AG09309 (cell line): Measurements from ENCODE around the gene OR8B2.
"Not testable (repeated sequence)": the region's sequence is repeated elsewhere in the genome, so short reads cannot be mapped to it uniquely, and the experiment has no call there.

Experiments
- DNase-seq: peaks from one replicate; pipeline ENCODE4 v3.0.0-alpha.2; 2010; ENCODE audit warnings: low read depth
- H3K4me3 ChIP-seq: 2 replicates; pipeline ENCODE4 v1.5.1; 2011; ENCODE audit warnings: mild to moderate bottlenecking, low read depth, low read length, moderate library complexity; ENCODE audit not compliant: control insufficient read depth
- CTCF ChIP-seq: IDR thresholded peaks from 2 replicates; pipeline ENCODE4 v1.5.1; 2011; ENCODE audit warnings: mild to moderate bottlenecking, low read depth, low read length, inconsistent platforms; ENCODE audit not compliant: insufficient read depth, control insufficient read depth; ENCODE audit errors: missing control alignments

OR8B2 gene

DNA sequence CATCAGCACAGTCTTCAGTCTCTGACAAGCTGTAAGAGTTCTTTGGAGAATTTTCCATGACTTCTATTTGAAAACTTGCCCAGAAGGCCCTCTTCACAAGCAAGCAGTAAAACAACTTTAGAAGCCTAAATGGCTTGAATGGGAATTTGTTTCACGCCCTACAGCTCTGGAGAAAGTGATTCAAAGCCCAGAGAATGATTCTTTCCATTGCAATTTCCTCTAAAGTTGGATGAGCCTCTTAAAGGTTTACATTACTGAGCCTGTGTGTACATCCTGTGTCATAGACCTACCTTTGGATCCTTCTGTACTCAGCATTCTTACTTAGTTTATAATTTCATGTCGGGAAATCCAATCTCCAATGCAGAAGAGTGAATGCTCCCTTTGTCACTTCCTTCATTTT lies 21.3 kb upstream of the OR8B2 start:
- no peak for TF ChIP-seq CTCF
- DNase-seq: no peak
- H3K4me3 ChIP-seq: no peak overlapping the region

- not testable (repeated sequence) for DNase-seq, H3K4me3 ChIP-seq
These were observed 18.9 kb upstream of the OR8B2 start for GRCh38 chr11:124403186-124403585.

DNA sequence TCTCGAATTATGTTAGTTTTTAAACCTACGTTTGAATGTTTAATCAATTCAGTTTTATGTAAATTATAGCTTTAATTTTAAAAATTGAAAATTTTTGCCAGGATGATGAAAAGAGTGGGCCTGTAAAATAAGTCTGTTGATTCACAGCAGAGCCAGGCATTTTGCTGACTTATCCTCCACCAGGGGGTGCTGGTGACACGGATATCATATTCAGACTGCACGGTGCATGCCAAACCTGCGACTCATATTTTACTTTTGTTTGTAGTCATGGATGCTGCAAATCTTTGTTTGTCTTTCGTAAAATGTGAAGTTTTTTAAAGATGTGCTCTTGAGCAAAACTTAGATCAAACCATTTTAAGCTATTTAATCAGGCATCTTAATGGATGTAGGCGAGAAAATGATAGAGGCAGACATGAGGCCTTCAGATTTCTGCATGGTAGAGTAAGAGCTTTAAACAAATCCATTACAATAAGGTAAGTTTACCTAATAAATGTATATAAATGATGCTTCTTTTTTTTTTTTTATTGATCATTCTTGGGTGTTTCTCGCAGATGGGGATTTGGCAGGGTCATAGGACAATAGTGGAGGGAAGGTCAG lies 18.1 kb upstream of the OR8B2 start:
- DNase-seq: peak; percentile 43
- peak; percentile 73 for TF ChIP-seq CTCF

GRCh38 chr11:124398924-124399323 lies 14.6 kb upstream of the OR8B2 start, which contains the start of gene OR8B3:
OR8B3 (minus strand) TSS chr11:124399024; CDS start chr11:124397351, 1,673 bp downstream.
- TF ChIP-seq CTCF: no peak
- DNase-seq: no peak
- no peak within 1 kb of the TSS for H3K4me3 ChIP-seq

More for the DNA sequence above, 18.1 kb upstream of the OR8B2 start:
- no peak overlapping the region for H3K4me3 ChIP-seq

GRCh38 chr11:124396847-124397246 lies 12.5 kb upstream of the OR8B2 start:
- not testable (repeated sequence) for DNase-seq, H3K4me3 ChIP-seq

DNA sequence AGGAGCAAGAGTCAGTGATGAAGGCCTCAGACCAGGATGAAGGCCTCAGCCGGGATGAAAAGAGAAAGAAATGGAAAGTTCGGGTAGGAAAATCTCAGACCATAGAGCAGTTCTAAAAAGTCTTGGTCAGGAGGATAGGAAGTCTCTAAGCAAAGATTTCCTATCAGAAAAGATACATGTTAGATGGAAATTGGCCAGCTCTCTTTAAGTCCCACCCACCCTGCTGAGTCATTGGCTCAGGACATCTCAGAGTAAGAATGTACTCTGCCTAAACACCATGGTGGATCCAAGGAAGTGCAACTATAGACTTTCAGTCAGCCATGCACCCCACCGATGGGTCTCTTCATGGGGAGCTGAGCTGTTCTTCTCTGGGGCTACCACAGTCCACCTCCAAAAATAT lies 10.1 kb upstream of the OR8B2 start:
- TF ChIP-seq CTCF: no peak
- H3K4me3 ChIP-seq: no peak overlapping the region
- DNase-seq: no peak

DNA sequence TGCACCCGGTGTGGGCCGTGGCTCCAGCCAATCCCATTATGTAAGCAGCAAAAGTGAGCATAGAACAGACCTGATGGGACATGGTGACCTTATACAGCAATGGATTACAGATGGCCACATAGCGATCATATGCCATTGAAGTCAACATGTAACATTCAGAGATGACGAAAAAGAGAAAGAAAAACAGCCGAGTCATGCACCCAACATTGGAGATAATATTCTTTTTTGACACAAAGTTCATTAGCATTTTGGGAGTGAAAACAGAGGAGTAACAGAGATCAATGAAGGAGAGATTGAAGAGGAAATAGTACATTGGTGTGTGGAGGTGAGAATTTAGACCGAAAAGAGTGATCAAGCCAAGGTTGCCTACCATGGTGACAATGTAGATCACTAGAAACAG lies 1.4 kb downstream of the OR8B2 start:
- H3K4me3 ChIP-seq, DNase-seq: not testable (repeated sequence)

GRCh38 chr11:124380585-124380984 lies 3.7 kb downstream of the OR8B2 start:
- no peak for TF ChIP-seq CTCF
- DNase-seq: no peak
- no peak overlapping the region for H3K4me3 ChIP-seq
